Effector memory CD8-positive, alpha-beta T cell (primary cell): ENCODE measurements around the gene ATP6V0C.
"Not testable (repeated sequence)": the region's sequence is repeated elsewhere in the genome, so short reads cannot be mapped to it uniquely, and the experiment has no call there.

Source experiments
- ATAC-seq: fragments of 150-1000 bp; cut with Tn5 transposase; replicated peaks from 2 replicates; pipeline ENCODE4 v1.10.0; 2021; ENCODE audit warnings: mild to moderate bottlenecking, moderate library complexity
- DNase-seq, 3 experiments: peaks; one replicate each; pipeline ENCODE4 v3.0.0; 2021
- H3K27ac Mint-ChIP-seq, 2 donors: one replicate each; pipeline ENCODE4 v1.8.0; 2022; ENCODE audit warnings: mild to moderate bottlenecking in 2 of 2, mixed read lengths in 2 of 2, moderate library complexity in 2 of 2
- H3K27me3 Mint-ChIP-seq, 2 donors: one replicate each; pipeline ENCODE4 v1.8.0; 2022; ENCODE audit warnings: mixed read lengths in 2 of 2
- H3K36me3 Mint-ChIP-seq: one replicate; pipeline ENCODE4 v1.8.0; 2022; ENCODE audit warnings: mild to moderate bottlenecking, moderate library complexity, mixed read lengths; ENCODE audit not compliant: insufficient read depth
- H3K4me1 Mint-ChIP-seq, 2 donors: one replicate each; pipeline ENCODE4 v1.8.0; 2022; ENCODE audit warnings: low read depth in 2 of 2, mixed read lengths in 2 of 2
- H3K4me3 Mint-ChIP-seq, 2 donors: one replicate each; pipeline ENCODE4 v1.8.0; 2022; ENCODE audit warnings: mild to moderate bottlenecking in 2 of 2, mixed read lengths in 2 of 2, moderate library complexity in 2 of 2
- H3K9me3 Mint-ChIP-seq, 2 donors: one replicate each; pipeline ENCODE4 v1.8.0; 2022; ENCODE audit warnings: mixed read lengths in 2 of 2

ATP6V0C gene

GRCh38 chr16:2535625-2536013 is 21.9 kb downstream of the ATP6V0C start:
- Mint-ChIP-seq H3K9me3 (no peaks in the 10 kb centered on the region), H3K27ac (peak overlapping the region in 1 of 2 donors; percentile 6), H3K4me3 (peak overlapping the region; percentile 6 to 78), H3K4me1 (peaks cover 30 to 39% of the 10 kb centered on the region in 2 donors), H3K27me3 (no peaks in the 10 kb centered on the region), H3K36me3 (peaks cover 64% of the 10 kb centered on the region)
- ATAC-seq (no peak), DNase-seq (no peak)

GRCh38 chr16:2537451-2538379 is 24.0 kb downstream of the ATP6V0C start, which contains the start of gene PDPK1:
PDPK1 (plus strand) TSS chr16:2538021; CDS start chr16:2538113, 92 bp downstream.
- H3K9me3 Mint-ChIP-seq: no peaks in the 10 kb centered on the region
- DNase-seq (peak; percentile 88 to 94 (median 90)), ATAC-seq (peak; percentile 81)
- peak within 1 kb of the TSS; percentile 78 to 82 for H3K4me3 Mint-ChIP-seq
- peak within 1 kb of the TSS; percentile 76 to 91 for H3K27ac Mint-ChIP-seq
- H3K4me1 Mint-ChIP-seq: peaks cover 23 to 38% of the 10 kb centered on the region in 2 donors
- H3K36me3 Mint-ChIP-seq: peaks cover 48% of the 10 kb centered on the region
- H3K27me3 Mint-ChIP-seq: no peaks in the 10 kb centered on the region

- peak overlapping the region; percentile 77 to 82 for H3K4me3 Mint-ChIP-seq
- not testable (repeated sequence) for ATAC-seq, DNase-seq, H3K27ac Mint-ChIP-seq, H3K9me3 Mint-ChIP-seq, H3K27me3 Mint-ChIP-seq
- peaks cover 36% of the 10 kb centered on the region for H3K36me3 Mint-ChIP-seq
- H3K4me1 Mint-ChIP-seq: peaks cover 24 to 35% of the 10 kb centered on the region in 2 donors
Observed at GRCh38 chr16:2539192-2539844, 25.6 kb downstream of the ATP6V0C start.

GRCh38 chr16:2539845-2540458 is 26.2 kb downstream of the ATP6V0C start:
- H3K27ac Mint-ChIP-seq: peak overlapping the region in 1 of 2 donors; percentile 73

GRCh38 chr16:2540912-2541311 is 27.2 kb downstream of the ATP6V0C start:
- H3K27ac Mint-ChIP-seq: peak overlapping the region; percentile 73 to 82
- DNase-seq, H3K9me3 Mint-ChIP-seq: not testable (repeated sequence)

More at GRCh38 chr16:2539845-2540458, 26.2 kb downstream of the ATP6V0C start:
- not testable (repeated sequence) for ATAC-seq, H3K27me3 Mint-ChIP-seq, H3K9me3 Mint-ChIP-seq
- H3K4me3 Mint-ChIP-seq: peak overlapping the region; percentile 77 to 82
- peaks cover 26 to 35% of the 10 kb centered on the region in 2 donors for H3K4me1 Mint-ChIP-seq
- peaks cover 43% of the 10 kb centered on the region for H3K36me3 Mint-ChIP-seq
- DNase-seq: peak in 1 of 3 experiments; percentile 41

GRCh38 chr16:2541409-2541808 is 27.7 kb downstream of the ATP6V0C start:
- peak overlapping the region; percentile 77 to 82 for H3K4me3 Mint-ChIP-seq
- H3K27ac Mint-ChIP-seq: peak overlapping the region; percentile 73 to 82
- peaks cover 43% of the 10 kb centered on the region for H3K36me3 Mint-ChIP-seq
- DNase-seq, H3K9me3 Mint-ChIP-seq, ATAC-seq, H3K27me3 Mint-ChIP-seq: not testable (repeated sequence)
- H3K4me1 Mint-ChIP-seq: peaks cover 26 to 39% of the 10 kb centered on the region in 2 donors

More at GRCh38 chr16:2540912-2541311, 27.2 kb downstream of the ATP6V0C start:
- Mint-ChIP-seq H3K4me1 (peaks cover 26 to 40% of the 10 kb centered on the region in 2 donors), H3K36me3 (peaks cover 46% of the 10 kb centered on the region), H3K4me3 (peak overlapping the region; percentile 77 to 82)
- H3K27me3 Mint-ChIP-seq, ATAC-seq: not testable (repeated sequence)

- H3K27me3 Mint-ChIP-seq, DNase-seq, H3K27ac Mint-ChIP-seq, H3K4me3 Mint-ChIP-seq, ATAC-seq, H3K9me3 Mint-ChIP-seq: not testable (repeated sequence)
- Mint-ChIP-seq H3K36me3 (peaks cover 25% of the 10 kb centered on the region), H3K4me1 (peaks cover 24 to 31% of the 10 kb centered on the region in 2 donors)
Observed at GRCh38 chr16:2543771-2544170, 30.0 kb downstream of the ATP6V0C start.

- H3K4me1 Mint-ChIP-seq, H3K4me3 Mint-ChIP-seq, H3K27me3 Mint-ChIP-seq, DNase-seq, ATAC-seq, H3K27ac Mint-ChIP-seq, H3K36me3 Mint-ChIP-seq, H3K9me3 Mint-ChIP-seq: not testable (repeated sequence)
Observed at GRCh38 chr16:2550283-2550878, 36.6 kb downstream of the ATP6V0C start.

- H3K27me3 Mint-ChIP-seq, H3K27ac Mint-ChIP-seq, ATAC-seq, H3K4me3 Mint-ChIP-seq, H3K9me3 Mint-ChIP-seq, H3K36me3 Mint-ChIP-seq, H3K4me1 Mint-ChIP-seq, DNase-seq: not testable (repeated sequence)
Observed at GRCh38 chr16:2551420-2551889, 37.7 kb downstream of the ATP6V0C start.

GRCh38 chr16:2554709-2555425 is 41.1 kb downstream of the ATP6V0C start:
- not testable (repeated sequence) for H3K27ac Mint-ChIP-seq, DNase-seq, H3K27me3 Mint-ChIP-seq, H3K9me3 Mint-ChIP-seq, H3K36me3 Mint-ChIP-seq, H3K4me1 Mint-ChIP-seq, H3K4me3 Mint-ChIP-seq, ATAC-seq

GRCh38 chr16:2557150-2557549 is 43.4 kb downstream of the ATP6V0C start:
- ATAC-seq, H3K4me1 Mint-ChIP-seq: not testable (repeated sequence)

GRCh38 chr16:2560131-2560797 is 46.5 kb downstream of the ATP6V0C start:
- not testable (repeated sequence) for H3K27ac Mint-ChIP-seq, DNase-seq, H3K36me3 Mint-ChIP-seq, H3K4me1 Mint-ChIP-seq, H3K9me3 Mint-ChIP-seq, H3K27me3 Mint-ChIP-seq, H3K4me3 Mint-ChIP-seq
- peak; percentile 45 for ATAC-seq

More at GRCh38 chr16:2557150-2557549, 43.4 kb downstream of the ATP6V0C start:
- H3K9me3 Mint-ChIP-seq, H3K27me3 Mint-ChIP-seq, DNase-seq, H3K27ac Mint-ChIP-seq, H3K36me3 Mint-ChIP-seq, H3K4me3 Mint-ChIP-seq: not testable (repeated sequence)
